HG02970 (cell line): Measurements from ENCODE around the gene RFX8.
"Not testable (repeated sequence)": the region's sequence is repeated elsewhere in the genome, so short reads cannot be mapped to it uniquely, and the experiment has no call there.

Source experiments
- ATAC-seq: cut with Tn5 transposase; IDR thresholded peaks from one replicate; pipeline ENCODE4 v1.9.1; 2021; ENCODE audit warnings: mild to moderate bottlenecking, moderate library complexity, moderate number of reproducible peaks; ENCODE audit not compliant: unreplicated experiment, low FRiP score

The RFX8 gene

DNA sequence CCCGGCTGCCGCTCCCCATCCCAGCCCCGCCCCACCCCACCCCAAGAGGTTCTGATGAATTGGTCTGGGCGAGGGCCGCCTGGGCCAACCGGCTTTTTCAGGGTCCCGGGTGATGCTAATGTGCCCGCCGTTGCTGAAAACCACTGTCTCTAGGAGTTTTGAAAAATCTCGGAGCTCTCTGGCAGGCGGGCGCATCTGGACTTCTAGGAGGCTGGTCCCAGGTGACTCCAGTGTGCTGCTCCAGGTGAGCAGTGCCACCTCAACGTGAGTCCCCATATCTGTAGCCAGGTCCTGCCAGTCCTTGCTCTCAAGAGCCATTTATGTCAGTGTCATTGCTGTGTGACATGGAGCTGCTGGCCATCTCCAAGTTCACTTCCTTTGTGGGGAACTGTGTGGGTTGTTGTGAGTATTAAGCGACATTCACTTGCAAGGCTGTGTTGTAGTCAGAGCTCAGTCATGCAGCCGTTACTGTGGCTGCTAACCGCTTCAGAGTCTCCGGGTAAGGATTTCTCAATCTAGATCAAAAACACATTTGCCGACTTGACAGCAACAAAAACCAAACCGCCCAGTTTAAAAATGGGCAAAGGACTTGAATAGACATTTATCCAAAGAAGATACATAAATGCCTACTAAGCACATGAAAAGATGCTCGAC lies at the start of gene RFX8:
RFX8 (minus strand) TSS at position 382 of the 654 bp plus-strand sequence. CDS start 8,264 bp downstream, outside the sequence.
- no peak for ATAC-seq

DNA sequence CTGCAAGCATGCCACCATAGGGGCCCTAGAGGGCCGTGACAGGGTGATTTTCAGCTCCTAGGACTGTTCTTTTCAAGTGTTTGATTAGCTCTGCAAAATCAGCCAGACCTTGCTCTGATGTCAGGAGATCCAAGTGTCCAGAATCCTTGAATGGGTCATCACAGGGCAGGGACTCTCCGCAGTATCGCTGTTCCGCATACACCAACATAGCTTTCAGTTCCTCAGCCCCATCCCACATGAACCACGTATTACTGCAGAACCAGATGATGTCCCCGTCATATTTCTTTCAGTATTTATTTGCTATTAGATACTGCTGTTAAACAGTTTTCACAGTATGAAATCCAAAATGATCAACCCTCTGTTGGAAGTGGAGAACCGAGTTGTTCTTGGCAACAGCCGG lies 46.6 kb upstream of the RFX8 start:
- ATAC-seq = no peak

DNA sequence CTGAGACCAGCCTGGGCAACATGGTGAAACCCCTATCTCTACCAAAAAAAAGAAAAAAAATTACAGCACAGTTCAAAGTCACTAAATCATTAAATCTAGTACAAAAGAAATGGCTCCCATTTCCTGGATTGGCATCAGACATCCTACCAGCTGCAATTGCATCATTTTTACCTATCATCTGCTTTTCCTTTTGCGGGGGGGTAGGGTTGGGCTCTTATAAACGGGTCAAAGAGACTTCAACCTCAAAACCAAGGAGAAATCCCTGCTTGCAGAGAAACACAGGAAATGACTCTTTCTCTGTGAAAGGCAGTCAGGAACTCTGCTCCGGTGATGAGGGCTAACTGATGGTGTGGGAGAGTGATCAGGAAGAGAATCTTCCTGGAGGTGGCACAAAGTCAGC lies 45.3 kb upstream of the RFX8 start:
- ATAC-seq = no peak

DNA sequence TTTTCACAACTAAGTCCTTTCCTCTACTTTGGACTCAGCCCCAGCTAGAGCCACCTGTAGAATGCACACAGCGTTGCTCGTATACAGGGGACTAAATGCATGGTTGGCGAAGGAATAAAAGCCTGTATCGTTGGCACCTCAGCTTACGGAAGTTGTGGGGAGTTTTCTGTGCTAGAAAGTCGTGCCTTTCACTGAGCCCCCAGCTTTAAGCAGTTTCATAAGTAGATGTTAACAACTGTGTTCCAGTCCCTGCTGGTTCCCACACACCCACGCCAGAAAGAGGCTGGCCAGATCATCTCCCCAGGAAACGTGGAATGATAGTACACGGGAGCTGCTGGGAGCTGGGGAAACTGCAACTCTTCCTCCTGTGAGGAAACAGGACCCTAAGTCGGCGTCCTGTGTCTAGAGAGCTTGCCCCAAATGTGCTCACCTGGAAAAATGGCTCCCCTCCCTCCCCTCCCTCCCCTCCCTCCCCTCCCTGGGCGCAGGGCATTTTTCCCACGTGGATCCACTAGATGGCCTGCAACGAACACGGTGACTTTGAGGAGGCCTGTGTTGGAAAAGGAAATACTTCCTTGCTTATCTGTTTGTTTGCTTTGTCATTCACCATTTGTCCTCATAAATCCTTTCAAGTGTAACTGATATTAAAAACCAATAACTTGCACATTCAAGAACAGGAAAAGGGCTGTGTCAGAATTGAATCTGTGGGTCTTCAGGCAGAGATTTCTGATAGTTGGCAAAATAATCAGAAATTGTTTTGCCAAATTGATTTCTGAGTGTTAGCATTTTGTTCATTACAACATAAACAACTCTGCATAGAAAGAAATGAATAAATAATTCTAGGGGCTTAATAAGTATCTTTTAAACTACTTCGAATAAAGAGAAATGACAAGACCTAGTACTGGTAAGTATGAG lies 43.9 kb upstream of the RFX8 start:
- ATAC-seq = no peak

DNA sequence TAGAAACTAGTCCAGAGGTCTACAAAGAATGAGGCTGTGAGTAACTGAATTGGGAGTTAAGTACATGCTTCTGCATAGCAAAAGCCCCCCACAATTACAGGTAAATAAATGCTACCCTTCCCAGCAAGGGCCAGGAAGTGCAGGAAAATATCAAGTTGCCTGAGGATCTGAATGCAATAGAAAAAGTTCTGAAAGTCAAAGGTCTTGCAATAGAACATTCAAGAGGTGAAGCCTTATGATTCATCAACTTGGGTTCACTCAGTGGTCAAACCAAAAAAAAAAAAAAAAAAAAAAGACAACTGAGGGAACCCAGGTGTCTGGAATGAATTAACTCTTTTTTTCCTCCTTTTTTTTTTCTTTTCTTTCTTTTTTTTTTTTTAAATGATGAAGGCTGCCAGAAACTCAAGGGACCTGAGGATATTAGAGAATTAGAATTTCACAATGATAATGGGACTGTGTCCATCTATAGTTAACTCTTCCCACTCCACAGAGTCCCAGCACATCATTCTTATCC lies 42.9 kb upstream of the RFX8 start:
- no peak for ATAC-seq

DNA sequence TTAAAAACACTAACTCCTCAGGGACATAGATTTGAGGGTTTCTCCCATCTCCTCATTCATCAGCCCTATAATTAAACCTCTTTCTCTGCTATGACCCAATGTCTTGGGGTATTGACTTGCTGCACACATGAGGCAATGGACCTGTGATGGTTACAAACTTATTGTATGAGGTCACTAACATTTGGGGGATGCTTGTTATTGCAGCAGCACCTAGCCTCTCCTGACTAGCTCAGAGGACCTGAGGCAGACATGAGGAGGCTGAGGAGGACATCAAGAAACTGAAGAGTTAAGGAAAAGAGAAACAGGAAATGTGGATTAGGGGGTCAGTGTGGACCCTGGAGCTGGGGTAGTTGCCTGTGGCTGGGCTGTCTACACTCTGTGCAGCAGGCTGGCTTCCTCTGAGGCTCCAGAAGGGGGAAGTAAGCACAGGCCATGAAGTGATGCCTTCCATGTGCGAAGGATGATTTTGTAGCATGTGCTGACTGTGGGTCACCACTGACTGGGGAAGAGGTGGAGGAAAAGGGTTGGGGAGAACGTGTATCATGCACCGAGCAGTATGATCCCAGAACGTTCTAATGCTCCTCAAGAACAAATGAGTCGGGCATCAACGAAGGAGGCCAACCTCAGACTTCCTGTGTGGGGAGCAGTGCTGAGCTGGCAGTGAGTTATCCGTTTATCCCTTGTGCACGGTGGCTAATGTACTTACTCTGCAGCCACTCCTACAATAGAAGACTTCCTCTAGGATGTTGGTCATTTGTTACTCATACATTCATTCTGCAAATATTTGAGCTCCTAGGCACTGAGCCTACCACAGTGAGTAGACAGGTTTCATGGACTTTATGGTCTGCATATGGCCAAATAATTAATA lies 42.1 kb upstream of the RFX8 start:
- no peak for ATAC-seq

DNA sequence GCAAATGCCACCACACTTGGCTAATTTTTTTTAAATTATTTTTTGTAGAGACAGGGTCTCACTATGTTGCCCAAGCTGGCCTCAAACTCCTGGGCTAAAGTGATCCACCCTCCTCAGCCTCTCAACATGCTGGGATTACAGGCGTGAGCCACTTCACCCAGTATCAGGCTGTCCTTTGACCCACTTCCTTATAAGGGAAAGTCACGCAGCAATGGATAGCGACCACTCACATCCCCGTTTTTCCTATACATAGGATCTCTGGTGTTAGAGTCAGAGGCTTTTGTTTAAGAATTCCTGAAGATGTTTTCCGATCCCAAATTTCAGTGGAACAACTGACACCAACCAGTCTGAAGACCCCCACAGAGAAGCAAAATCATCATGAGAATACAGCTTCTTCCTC lies 41.4 kb upstream of the RFX8 start:
- no peak for ATAC-seq

DNA sequence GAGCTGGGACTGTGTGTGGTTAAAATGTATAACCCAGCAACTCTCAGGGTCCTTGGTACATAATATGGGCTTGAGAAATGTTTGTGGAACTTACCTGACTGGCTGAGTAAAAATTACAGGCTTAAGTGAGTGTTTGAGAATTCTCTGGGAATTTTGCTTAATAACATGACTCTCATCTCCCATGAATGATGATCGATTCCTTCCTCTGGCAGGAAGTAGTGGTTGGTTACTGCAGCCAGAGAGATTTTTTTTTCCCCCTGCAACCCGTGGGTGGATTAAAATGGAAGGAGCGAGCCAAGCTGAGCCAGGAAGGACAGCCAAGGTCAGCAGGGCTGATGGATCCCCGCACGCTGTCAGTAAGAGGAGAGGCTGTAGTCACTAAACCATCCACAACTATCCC lies 40.6 kb upstream of the RFX8 start:
- no peak for ATAC-seq

DNA sequence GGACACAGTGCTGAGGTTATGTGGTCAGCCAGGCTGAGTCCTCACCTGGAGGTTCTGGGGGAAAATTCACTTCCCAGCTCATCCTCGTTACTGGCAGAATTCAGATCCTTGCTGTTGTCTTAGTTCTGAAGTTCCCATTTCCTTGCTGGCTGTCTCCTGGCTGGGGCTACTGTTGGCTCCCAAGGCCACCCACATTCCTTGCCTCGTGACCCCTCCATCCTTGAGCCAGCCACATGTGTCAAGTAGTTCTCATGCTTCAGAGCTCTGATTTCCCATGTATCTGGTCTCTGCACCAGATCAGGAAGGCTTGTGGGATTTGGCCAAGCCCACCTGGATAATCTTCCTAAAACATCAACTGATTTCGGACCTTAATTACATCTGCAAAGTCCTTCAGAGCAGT lies 38.1 kb upstream of the RFX8 start:
- ATAC-seq = no peak

DNA sequence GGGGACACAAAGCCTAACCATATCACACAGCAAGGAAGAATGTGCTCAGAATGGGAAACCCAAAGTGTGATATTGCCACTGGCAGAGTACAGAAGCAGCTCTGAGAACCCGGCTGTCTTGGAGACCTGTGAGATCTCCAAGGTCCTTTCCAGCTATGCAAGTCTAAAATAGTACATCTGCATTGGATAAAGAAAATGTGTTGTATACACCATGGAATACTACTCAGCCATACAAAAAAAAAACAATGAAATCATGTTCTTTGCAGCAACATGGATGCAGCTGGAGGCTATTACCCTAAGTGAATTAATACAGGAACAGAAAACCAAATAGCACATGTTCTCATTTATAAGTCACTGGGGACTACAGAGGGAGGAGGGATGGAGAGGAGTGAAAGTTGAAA lies 36.5 kb upstream of the RFX8 start:
- no peak for ATAC-seq

DNA sequence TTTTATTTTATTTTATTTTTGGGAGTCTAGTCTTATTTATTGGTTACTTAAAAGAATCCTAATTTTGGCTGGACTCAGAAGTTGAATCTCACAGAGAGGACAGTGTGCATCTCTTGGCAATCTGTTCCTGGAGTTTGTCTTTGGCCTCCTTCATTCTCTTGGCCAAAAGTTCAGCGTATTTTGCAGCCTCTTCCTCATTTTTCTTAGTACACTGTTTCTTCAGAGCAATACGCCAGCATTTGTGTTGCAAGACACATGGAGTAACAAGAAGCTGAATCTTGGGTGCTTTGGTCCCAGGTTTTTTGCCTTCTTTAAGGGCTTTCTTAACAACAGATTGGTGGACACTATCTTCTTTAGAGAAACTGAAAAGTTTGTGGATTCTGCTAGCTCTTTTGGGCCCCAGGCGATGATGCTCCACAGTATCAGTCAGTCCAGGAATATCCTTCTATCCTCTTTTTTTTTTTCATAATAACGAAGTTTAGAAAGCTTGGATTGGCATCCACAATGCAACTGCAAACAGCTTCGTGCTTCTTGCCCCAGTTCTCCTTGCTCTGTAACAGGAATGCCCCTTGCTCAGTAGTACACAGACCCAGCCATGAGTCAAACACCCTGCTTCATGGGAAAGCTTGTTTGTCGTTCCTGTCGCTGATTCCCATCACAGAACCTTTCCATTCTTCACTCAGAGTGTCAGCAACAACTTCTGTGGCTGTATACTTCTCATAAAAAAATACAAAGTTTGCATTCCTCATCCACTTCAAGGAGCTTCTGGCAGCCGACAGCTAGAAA lies 34.8 kb upstream of the RFX8 start:
- no peak for ATAC-seq

DNA sequence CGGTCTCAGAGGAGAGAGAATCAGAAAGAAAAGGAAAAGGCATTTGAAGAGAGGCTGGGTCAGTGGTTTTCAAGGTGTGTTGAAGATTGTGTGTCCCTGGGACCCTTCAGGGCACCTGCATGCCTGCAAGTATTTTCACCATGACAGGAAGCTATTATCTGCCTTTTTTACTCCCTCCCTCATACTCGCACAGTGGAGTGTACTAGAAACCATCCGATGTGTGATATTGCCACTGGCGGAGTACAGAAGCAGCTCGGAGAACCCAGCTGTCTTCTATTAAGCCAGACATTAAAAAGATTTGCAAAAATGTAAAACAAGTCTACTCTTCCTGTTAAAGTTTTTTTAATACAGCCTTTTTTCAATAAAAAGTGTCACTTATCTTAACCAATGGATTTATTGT lies 33.7 kb upstream of the RFX8 start:
- no peak for ATAC-seq

DNA sequence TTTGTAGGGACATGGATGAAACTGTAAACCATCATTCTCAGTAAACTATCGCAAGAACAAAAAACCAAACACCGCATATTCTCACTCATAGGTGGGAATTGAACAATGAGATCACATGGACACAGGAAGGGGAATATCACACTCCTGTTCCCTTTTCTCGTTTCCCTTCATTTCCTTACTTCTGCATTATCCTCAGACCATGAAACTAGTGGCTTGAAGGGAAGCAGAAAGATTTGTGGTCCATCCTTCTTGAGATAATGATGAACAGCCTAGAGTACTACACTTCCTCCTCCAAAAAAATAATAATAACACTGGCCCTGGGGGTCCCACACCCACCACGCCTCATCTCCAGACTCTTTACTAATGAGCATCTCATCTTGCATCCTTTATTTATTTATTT lies 30.4 kb upstream of the RFX8 start:
- ATAC-seq = not testable (repeated sequence)

DNA sequence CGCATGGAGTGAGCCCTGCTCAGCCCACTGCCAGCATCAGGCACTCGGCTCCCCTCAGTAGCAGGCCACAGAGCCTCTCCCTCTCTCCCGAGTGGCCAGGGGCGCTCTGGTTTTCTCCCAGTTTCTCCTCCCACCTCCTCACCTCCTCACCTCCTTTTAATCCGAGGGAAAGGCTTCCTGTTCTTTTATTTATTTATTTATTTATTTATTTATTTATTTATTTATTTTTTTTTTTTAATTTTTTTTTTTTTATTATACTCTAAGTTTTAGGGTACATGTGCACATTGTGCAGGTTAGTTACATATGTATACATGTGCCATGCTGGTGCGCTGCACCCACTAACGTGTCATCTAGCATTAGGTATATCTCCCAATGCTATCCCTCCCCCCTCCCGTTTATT lies 29.8 kb upstream of the RFX8 start:
- ATAC-seq = not testable (repeated sequence)

DNA sequence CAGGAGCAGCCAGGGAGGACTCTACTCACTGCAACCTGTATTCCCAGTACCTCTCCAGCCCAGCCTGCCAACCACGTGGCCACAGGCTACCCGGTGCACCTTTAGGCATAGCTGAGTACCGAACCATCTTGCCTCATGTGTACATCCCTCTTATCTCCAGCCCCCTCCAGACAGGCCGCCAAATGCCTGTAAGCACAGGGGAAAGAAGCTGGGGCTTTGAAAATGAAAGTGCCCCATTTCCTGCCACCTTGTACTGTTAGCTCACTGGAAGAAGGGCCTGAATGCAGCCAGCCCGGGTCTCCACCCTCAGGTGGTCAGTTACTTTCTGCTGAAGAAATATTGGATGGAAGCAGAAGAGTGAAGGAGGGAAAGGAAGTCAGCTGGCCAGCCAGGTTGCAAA lies 27.2 kb upstream of the RFX8 start:
- ATAC-seq = no peak

DNA sequence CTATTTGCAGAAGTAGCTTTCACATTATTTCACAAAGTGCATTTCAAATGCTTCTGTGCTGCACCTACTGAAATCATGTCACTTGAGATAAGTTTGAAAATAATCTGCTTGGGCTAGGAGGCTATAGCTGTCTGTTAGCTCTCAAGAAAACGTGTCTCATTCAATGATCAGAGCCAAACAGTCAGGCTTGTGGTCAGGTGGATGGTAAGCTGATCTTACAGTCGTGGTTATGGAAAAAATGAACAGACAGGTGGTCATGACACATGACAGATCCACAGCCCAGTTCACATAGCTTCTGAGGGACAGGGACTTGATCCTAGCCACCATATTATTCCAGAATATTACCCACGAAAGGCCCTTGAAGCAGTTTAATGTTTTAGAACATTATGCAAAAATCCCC lies 26.5 kb upstream of the RFX8 start:
- ATAC-seq = no peak

DNA sequence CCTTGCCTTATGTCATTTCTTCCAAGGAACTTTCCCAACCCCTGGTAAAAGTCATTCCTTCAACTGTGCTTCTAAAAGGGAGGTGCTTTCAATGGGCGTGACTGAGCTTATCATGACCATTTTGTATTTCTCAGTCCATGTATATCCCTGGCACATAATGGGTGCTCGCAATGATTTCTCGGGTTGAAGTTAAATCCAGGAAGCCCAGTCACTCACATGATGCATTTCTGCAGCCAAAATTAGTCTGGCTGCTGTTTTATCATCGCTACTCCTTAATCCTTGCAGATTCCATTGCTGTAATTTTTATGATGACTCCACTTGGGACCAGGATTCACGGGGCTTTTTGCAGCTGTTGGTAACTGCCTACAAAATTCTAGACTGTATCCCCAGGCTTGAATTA lies 25.9 kb upstream of the RFX8 start:
- ATAC-seq = no peak

DNA sequence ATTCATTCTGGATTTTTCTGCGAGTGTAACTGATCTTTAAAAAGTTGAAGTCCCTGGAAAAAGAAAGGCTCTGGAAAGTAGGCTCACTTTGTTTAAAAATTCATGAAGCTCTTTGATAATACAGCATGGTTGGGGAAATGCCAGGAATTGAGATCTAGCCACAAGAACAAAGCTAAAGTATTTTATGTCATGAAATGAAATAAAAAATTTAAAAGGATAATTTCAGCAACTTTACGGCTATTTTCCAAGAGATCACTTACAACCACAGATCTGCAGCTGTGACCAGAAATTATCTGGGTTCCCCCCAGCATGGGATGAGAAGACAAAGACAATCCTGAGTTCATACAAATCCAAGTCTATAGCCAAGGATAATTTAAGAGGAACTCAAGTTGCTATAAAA lies 25.3 kb upstream of the RFX8 start:
- no peak for ATAC-seq

DNA sequence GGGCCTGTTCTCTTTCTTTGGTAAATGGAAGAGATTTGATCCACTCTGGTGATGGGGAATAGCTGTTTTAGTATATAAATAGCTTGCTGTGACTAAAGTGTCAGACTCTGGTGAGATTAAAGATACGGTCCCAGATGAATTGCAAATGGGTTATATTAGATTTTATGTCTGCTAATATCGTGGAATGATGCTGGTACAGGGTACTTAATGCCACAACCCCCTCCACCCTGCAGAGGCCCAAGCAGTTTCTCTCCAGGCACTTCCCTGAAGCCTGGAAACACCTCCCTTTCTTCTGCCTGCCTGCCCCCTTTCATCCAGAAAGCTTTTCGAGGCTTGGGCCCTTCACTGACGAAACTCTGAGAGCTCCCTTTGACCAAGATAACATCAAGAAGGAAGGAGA lies 21.4 kb upstream of the RFX8 start:
- ATAC-seq = no peak

DNA sequence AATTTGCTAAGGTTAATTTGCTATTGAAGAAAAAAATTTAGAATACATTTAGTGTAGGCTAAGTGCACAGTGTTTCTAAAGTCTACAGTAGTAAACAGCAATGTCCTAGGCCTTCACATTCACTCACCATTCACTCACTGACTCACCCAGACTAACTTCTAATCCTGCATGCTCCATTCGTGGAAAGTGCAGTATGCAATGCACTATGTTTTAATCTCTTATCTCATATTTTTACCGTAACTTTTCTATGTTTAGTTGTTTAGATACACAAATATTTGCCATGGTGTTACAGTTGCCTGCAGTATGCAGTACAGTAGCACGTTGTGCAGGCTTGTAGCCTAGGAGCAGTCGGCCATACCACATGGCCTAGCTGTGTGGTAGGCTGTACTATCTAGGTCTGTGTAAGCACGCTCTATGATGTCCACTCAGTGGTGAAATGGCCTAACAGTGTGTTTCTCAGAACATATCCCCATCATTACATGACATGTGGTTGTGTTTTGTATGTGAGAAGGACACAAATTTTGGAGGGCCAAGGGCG lies 18.1 kb upstream of the RFX8 start:
- no peak for ATAC-seq
